Epidermal melanocyte (primary cell): ENCODE results near the gene ACAP1.
"Not testable (repeated sequence)": the region's sequence is repeated elsewhere in the genome, so short reads cannot be mapped to it uniquely, and the experiment has no call there.

ENCODE experiments used
- DNase-seq: peaks from one replicate; pipeline ENCODE4 v3.0.0; 2011; ENCODE audit warnings: low spot score; ENCODE audit not compliant: insufficient read length

The ACAP1 gene

DNA sequence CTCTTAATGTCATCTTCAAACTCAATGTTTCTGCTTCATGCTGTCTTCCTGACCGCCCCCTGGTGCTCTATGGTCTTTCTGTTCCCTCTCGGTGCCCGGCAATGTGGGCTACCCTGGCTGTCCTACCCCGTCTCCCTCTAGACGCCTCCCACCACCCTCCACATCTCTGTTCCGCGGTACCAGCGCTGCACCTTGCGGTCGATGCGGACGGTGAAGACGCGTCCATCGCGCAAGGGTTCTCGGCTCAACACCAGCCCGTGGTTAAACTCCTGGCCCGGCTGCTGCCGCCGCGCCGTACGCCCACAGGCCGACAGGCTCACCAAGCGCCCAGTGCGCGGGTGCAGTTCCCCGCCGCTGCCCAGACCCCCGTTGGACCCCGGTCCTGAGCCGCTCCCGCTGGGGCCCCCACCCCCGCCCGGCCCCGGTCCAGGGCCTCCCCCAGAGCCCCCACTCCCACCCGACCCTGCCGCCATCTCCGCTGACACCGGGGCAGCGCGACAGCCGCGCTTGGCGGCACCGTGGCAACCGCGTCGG, 7.4 kb upstream of the ACAP1 start, which contains the start of gene NEURL4:
Gene NEURL4, minus strand, starts transcription at position 496 of the 534 bp plus-strand sequence. Its CDS starts 23 bp downstream, at position 473.
- DNase-seq: no peak

DNA sequence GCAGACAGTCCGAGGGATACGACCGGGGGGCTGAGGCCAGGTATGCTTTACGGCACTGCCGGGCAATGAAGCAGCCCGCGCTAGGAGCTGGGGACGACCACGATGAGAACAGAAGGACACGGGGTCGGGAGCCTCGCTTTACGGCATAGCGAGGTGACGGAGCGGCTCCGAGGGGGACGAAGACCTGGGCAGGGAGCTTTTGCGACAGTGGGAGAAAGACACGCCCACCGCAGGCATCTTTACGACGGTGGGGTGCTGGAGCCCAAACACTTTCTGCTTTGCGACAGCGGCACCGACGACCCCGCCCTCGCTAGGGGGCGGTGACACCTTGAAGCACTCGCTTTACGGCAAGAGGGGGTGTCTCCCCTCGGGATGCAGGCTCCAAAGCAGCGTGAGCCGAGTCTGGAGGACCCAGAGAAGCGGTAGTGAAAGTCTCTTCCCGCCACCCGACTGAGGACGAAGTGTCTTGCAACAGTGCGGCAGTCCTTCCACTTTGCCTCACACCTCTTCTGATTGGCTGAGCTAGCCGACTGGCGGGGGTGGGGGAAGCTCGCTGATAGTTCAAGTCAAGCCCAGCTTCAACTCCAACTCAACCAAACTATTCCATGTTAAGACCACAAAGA, 6.8 kb upstream of the ACAP1 start:
- peak; percentile 100 for DNase-seq

GRCh38 chr17:7329997-7330637, 6.2 kb upstream of the ACAP1 start:
- peak; percentile 92 for DNase-seq

GRCh38 chr17:7330638-7331015, 5.7 kb upstream of the ACAP1 start:
- no peak for DNase-seq

- no peak for DNase-seq
These were observed 4.2 kb upstream of the ACAP1 start for GRCh38 chr17:7332111-7332510.

GRCh38 chr17:7332600-7333069, 3.7 kb upstream of the ACAP1 start:
- not testable (repeated sequence) for DNase-seq

DNA sequence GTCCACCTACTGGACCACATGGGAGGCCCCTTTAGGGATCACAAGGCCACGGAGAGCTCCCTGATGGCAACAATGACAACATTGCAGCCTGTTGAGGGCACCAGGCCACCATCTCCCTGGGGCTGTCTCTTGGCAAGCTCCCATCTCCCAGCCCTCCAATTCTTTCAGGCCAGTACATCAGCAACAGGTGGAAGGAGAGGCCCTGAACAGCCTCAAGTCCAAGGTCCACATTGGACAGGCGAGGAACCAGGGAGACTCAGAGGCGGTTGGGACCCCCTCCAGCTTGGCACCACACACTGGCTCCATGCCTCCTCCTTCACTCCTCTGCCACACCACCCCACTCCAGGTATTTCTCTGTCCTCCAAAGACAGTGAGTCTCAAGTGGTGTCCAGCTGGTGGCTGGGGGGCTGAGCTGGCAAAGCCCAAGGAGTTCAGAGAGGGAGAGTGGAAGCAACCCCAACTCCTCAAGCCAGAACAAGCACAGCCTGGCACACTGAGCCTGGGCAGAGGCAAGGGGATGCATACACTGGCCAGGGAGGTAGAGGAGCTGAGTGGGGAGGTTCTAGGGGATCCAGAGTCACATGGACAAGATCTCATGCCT, 1.3 kb upstream of the ACAP1 start:
- DNase-seq: no peak

DNA sequence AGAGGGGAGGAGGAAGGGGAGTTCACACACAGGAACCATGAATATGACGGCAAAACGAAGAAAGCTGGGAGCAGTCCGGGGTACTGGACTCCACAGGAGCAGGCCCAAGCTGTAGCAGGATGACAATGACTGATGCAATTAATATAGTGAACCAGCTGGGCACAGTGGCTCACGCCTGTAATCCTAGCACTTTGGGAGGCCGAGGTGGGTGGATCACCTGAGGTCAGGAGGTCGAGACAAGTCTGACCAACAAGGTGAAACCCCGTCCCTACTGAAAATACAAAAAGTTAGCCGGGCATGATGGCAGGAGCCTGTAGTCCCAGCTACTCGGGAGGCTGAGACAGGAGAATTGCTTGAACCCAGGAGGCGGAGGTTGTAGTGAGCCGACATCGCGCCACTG, 564 bp upstream of the ACAP1 start:
- not testable (repeated sequence) for DNase-seq

DNA sequence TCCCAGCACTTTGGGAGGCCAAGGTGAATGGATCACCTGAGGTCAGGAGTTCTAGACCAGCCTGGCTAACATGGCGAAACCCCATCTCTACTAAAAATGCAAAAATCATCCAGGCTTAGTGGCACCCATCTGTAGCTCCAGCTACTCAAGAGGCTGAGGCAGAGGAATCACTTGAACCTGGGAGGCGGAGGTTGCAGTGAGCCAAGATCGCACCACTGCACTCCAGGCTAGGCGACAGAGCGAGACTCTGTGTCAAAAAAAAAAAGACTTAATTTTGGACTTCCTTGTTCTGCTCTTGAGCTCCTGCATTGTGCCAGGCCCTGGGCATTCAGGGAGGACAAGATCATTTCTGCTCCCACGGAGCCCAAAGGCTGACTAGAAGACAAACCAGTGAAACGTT, 1.3 kb downstream of the ACAP1 start:
- not testable (repeated sequence) for DNase-seq

GRCh38 chr17:7340179-7340578, 3.9 kb downstream of the ACAP1 start:
- DNase-seq: no peak

GRCh38 chr17:7341842-7342241, 5.5 kb downstream of the ACAP1 start:
- no peak for DNase-seq

GRCh38 chr17:7343250-7343649, 6.9 kb downstream of the ACAP1 start:
- no peak for DNase-seq

- DNase-seq: no peak
These were observed 10.7 kb downstream of the ACAP1 start for GRCh38 chr17:7346761-7347614.

DNA sequence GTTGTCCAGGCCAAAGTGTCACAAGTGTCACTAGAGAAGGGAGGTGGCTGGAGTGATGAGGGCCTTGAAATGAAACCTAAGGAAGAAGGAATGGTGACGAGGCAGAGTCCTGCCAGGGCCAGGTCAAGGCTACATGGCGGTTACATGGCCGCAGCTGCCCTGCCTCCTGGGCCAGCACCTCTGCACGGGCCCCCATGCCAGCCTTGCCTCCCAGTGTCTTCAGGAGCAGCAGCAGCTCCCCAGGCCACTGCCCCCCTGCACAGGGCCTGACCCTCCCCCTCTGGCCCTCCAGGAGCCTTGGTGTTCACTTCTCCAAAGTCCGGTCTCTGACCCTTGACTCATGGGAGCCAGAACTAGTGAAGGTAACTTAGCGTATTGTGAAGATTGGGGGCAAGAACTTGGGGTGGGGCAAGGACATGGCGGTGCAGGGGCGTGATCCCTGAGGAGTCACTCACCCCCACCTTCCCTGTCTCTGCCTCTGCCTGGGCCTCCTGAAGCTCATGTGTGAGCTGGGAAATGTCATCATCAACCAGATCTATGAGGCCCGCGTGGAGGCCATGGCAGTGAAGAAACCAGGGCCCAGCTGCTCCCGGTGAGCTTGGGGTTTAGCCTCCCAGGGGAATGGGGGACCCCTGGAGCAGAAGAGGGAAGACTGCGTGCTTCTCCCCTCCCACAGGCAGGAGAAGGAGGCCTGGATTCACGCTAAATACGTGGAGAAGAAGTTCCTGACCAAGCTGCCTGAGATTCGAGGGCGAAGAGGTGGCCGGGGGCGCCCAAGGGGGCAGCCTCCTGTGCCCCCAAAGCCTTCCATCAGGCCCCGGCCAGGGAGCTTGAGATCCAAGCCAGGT, 11.5 kb downstream of the ACAP1 start:
- DNase-seq: no peak

- DNase-seq: no peak
These were observed 12.3 kb downstream of the ACAP1 start for GRCh38 chr17:7348478-7349242.

GRCh38 chr17:7351665-7352502, 15.6 kb downstream of the ACAP1 start, which contains the start of gene KCTD11:
Gene KCTD11 (plus strand): TSS chr17:7352162.
- peak; percentile 93 for DNase-seq

DNA sequence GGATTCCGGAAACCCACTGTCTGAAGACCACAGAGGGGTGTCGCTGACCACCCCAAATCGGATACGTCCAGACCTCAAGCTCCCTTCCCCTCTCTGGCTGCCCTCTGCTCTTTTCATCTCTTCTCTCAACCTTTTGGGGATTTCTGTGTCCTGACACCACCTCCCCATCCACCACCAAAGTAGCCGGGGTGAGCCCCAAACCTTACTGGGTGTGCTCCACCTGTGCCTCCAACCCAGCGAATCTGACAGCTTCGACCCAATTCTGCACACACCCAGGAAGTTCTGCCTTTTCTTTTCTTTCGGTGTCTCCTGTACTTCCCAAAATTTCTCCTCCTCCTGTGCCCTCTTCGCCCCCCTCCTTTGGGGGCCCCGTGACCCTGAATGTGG, 16.2 kb downstream of the ACAP1 start:
- no peak for DNase-seq

- DNase-seq: no peak
These were observed 16.7 kb downstream of the ACAP1 start for GRCh38 chr17:7352910-7353635.
